ENCODE results near the gene IFT122.
"Not testable (repeated sequence)": the region's sequence is repeated elsewhere in the genome, so short reads cannot be mapped to it uniquely, and the experiment has no call there.

Gene IFT122

DNA sequence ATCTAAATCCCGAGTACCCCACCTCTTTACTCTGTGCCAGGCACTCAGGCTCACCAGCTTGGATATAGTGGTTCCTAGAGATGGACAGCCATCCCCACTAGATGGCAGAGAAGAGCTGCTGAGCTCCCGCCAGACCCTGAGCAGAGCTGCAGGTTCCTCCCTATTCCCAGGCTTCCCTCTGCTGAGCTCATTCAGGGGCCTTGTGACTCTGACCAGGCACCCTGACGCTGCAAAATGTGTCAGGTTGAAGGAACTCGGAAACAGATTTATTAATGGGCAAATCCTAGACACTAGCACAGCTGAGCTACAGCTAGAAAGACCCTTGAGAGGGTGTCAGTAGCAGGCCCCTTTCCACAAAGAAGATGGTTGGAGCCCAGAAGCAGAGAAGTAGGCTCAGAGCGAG lies 50.2 kb downstream of the IFT122 start:
- Histone ChIP-seq H3K9me3 (ENCODE audit: severe bottlenecking) (no peaks in the 10 kb centered on the region), H3K27me3 (ENCODE audit: insufficient read depth, poor library complexity, severe bottlenecking) (no peaks in the 10 kb centered on the region), H3K4me3 (ENCODE audit: severe bottlenecking) (no peak overlapping the region), H3K36me3 (ENCODE audit: low read depth) (peaks cover under 1% of the 10 kb centered on the region; the same call in 1 of the 2 replicates), H3K4me1 (ENCODE audit: insufficient read depth, poor library complexity, severe bottlenecking) (peaks cover 21% of the 10 kb centered on the region), H3K27ac (ENCODE audit: poor library complexity, severe bottlenecking) (no peak overlapping the region)
- peak; percentile 69 for ATAC-seq (ENCODE audit: low read depth)
- no peak for DNase-seq (ENCODE audit: low spot score)
- TF ChIP-seq, protein P1, sequence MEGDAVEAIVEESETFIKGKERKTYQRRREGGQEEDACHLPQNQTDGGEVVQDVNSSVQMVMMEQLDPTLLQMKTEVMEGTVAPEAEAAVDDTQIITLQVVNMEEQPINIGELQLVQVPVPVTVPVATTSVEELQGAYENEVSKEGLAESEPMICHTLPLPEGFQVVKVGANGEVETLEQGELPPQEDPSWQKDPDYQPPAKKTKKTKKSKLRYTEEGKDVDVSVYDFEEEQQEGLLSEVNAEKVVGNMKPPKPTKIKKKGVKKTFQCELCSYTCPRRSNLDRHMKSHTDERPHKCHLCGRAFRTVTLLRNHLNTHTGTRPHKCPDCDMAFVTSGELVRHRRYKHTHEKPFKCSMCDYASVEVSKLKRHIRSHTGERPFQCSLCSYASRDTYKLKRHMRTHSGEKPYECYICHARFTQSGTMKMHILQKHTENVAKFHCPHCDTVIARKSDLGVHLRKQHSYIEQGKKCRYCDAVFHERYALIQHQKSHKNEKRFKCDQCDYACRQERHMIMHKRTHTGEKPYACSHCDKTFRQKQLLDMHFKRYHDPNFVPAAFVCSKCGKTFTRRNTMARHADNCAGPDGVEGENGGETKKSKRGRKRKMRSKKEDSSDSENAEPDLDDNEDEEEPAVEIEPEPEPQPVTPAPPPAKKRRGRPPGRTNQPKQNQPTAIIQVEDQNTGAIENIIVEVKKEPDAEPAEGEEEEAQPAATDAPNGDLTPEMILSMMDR (IDR thresholded peaks at IDR 0.05; ENCODE audit: poor library complexity, severe bottlenecking): peak; percentile 87

DNA sequence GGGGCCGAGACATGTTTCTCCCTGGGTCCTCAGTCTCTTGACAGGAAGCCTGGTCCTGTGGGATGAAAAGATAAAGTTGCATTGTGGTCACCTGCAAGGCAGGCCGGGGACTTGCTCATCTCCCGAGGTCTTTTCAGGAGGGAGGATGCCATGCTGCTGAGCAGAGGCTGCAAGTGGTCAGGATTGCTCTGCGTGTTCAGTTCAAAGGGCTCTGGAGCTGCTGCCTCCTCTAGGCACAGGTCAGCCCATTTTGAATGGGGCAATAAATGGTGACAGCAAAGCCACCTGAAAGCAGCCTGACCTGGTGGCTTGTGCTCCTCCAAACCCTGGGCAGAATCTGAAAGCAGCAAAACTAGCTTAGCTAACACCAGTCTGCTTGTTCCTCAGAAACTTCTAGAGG lies 51.1 kb downstream of the IFT122 start:
- DNase-seq (ENCODE audit: low spot score); H3K27ac ChIP-seq (ENCODE audit: poor library complexity, severe bottlenecking); H3K4me3 ChIP-seq (ENCODE audit: severe bottlenecking); ATAC-seq (ENCODE audit: low read depth); H3K36me3 ChIP-seq (ENCODE audit: low read depth); H3K27me3 ChIP-seq (ENCODE audit: insufficient read depth, poor library complexity, severe bottlenecking); H3K9me3 ChIP-seq (ENCODE audit: severe bottlenecking): not testable (repeated sequence)
- peaks cover 19% of the 10 kb centered on the region for H3K4me1 ChIP-seq (ENCODE audit: insufficient read depth, poor library complexity, severe bottlenecking)

- DNase-seq (ENCODE audit: low spot score) (no peak), ATAC-seq (ENCODE audit: low read depth) (no peak)
- Histone ChIP-seq H3K27me3 (ENCODE audit: insufficient read depth, poor library complexity, severe bottlenecking) (no peaks in the 10 kb centered on the region), H3K27ac (ENCODE audit: poor library complexity, severe bottlenecking) (no peak overlapping the region), H3K4me1 (ENCODE audit: insufficient read depth, poor library complexity, severe bottlenecking) (peaks cover 12% of the 10 kb centered on the region), H3K4me3 (ENCODE audit: severe bottlenecking) (no peak overlapping the region), H3K9me3 (ENCODE audit: severe bottlenecking) (no peaks in the 10 kb centered on the region), H3K36me3 (ENCODE audit: low read depth) (peaks cover 5% of the 10 kb centered on the region)
- TF ChIP-seq, protein P1 (IDR thresholded peaks at IDR 0.05; ENCODE audit: poor library complexity, severe bottlenecking): no peak
Observed at GRCh38 chr3:129491794-129492193, 51.8 kb downstream of the IFT122 start.

DNA sequence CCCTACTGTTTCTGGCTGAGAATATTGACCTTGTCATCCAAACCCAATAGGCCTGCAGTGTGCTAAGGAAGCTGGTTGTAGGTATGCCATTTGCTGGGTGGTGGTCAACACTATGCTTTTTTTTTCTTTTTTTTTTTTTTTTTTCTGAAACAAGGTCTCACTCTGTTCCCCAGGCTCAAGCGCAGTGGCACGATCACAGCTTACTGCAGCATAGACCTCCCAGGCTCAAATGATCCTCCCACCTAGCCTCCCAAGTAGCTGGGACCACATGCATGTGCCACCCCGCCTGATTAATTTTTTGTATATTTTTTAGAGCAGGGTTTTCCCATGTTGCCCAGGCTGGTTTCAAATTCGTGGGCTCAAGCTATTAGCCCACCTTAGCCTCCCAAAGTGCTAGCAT lies 52.7 kb downstream of the IFT122 start:
- H3K9me3 ChIP-seq (ENCODE audit: severe bottlenecking): no peaks in the 10 kb centered on the region
- H3K27ac ChIP-seq (ENCODE audit: poor library complexity, severe bottlenecking): no peak overlapping the region
- H3K4me1 ChIP-seq (ENCODE audit: insufficient read depth, poor library complexity, severe bottlenecking): peaks cover 8% of the 10 kb centered on the region
- H3K4me3 ChIP-seq (ENCODE audit: severe bottlenecking): no peak overlapping the region
- ATAC-seq (ENCODE audit: low read depth): no peak
- no peak for DNase-seq (ENCODE audit: low spot score)
- TF ChIP-seq, protein P1 (IDR thresholded peaks at IDR 0.05; ENCODE audit: poor library complexity, severe bottlenecking): no peak
- no peaks in the 10 kb centered on the region for H3K27me3 ChIP-seq (ENCODE audit: insufficient read depth, poor library complexity, severe bottlenecking)
- peaks cover 5% of the 10 kb centered on the region for H3K36me3 ChIP-seq (ENCODE audit: low read depth)

DNA sequence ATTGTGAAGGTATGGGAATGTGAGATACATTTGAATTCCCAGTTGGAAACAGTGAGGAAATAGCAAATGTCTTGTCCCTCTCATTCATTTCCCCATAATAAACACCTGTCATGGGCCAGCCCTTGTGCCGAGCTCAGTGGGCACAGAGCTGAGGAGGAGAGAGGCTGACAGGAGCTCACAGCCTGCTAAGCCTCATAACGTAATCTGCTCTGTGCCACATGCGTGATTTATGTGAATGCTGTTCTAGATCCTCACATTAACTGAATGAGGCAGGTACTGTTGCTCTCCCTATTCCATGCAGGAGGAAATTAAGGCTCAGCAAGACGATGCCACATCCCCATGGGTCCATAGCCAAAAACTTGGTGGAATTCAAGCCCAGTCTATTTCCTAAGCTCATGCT lies 53.2 kb downstream of the IFT122 start:
- DNase-seq (ENCODE audit: low spot score): no peak
- Histone ChIP-seq H3K36me3 (ENCODE audit: low read depth) (peaks cover 5% of the 10 kb centered on the region), H3K4me1 (ENCODE audit: insufficient read depth, poor library complexity, severe bottlenecking) (peaks cover 8% of the 10 kb centered on the region), H3K27ac (ENCODE audit: poor library complexity, severe bottlenecking) (no peak overlapping the region), H3K4me3 (ENCODE audit: severe bottlenecking) (no peak overlapping the region), H3K9me3 (ENCODE audit: severe bottlenecking) (no peaks in the 10 kb centered on the region), H3K27me3 (ENCODE audit: insufficient read depth, poor library complexity, severe bottlenecking) (no peaks in the 10 kb centered on the region)
- TF ChIP-seq, protein P1 (IDR thresholded peaks at IDR 0.05; ENCODE audit: poor library complexity, severe bottlenecking): no peak
- no peak for ATAC-seq (ENCODE audit: low read depth)

DNA sequence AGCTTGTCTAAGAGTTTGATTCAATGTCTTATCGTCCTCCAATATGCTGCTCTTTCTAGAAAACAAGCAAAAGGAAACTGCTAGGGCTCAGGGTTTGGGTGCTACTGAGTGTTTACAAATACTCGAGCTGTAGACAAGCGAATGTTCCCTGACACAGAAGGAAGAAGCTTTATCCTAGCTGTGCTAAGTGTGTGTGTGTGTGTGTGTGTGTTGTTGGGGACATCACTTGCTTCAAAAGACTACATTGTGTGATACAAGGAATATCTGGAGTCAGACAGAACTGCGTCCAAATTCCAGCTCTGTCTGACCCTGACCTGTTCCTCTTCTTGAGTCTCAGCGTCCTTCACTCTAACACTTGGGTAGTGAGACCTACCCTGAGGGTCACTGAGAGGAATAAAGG lies 54.5 kb downstream of the IFT122 start:
- not testable (repeated sequence) for H3K36me3 ChIP-seq (ENCODE audit: low read depth); ATAC-seq (ENCODE audit: low read depth); H3K9me3 ChIP-seq (ENCODE audit: severe bottlenecking); DNase-seq (ENCODE audit: low spot score); H3K4me3 ChIP-seq (ENCODE audit: severe bottlenecking); H3K4me1 ChIP-seq (ENCODE audit: insufficient read depth, poor library complexity, severe bottlenecking); H3K27me3 ChIP-seq (ENCODE audit: insufficient read depth, poor library complexity, severe bottlenecking)
- peak overlapping the region; percentile 57 for H3K27ac ChIP-seq (ENCODE audit: poor library complexity, severe bottlenecking)

DNA sequence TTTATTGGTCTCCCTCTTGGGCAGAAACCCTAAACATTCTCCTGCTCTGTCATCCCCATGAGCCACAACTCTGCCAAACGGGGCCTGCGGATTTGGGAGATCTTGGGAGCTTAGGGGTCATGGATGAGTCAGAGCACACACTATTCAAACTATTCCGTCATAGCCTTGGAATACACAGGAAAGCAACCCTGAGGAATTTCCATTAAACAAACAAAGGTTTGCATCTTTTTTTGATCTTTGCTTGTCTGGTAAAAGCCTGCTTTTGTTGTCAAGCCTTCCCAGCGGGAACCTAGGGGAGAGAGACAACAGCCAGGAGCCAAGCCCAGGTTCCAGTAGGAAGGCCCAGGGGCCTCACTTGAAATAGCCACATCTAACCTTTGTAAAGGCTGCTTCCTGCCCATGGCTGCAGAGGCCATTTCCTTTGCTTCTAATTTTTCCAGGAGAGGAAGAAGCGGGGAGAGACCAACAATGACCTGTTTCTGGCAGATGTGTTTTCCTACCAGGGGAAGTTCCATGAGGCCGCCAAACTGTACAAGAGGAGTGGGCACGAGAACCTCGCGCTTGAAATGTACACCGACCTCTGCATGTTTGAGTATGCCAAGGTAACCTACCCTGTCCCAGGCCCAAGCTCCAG lies 55.1 kb downstream of the IFT122 start:
- DNase-seq (ENCODE audit: low spot score); H3K27me3 ChIP-seq (ENCODE audit: insufficient read depth, poor library complexity, severe bottlenecking); H3K4me1 ChIP-seq (ENCODE audit: insufficient read depth, poor library complexity, severe bottlenecking); H3K4me3 ChIP-seq (ENCODE audit: severe bottlenecking); H3K36me3 ChIP-seq (ENCODE audit: low read depth); H3K9me3 ChIP-seq (ENCODE audit: severe bottlenecking): not testable (repeated sequence)
- H3K27ac ChIP-seq (ENCODE audit: poor library complexity, severe bottlenecking): peak overlapping the region; percentile 57
- peak; percentile 87 for ATAC-seq (ENCODE audit: low read depth)

GRCh38 chr3:129497876-129498275 lies 57.9 kb downstream of the IFT122 start:
- not testable (repeated sequence) for H3K4me1 ChIP-seq (ENCODE audit: insufficient read depth, poor library complexity, severe bottlenecking); H3K9me3 ChIP-seq (ENCODE audit: severe bottlenecking); ATAC-seq (ENCODE audit: low read depth); H3K4me3 ChIP-seq (ENCODE audit: severe bottlenecking); DNase-seq (ENCODE audit: low spot score); H3K27ac ChIP-seq (ENCODE audit: poor library complexity, severe bottlenecking); H3K27me3 ChIP-seq (ENCODE audit: insufficient read depth, poor library complexity, severe bottlenecking); H3K36me3 ChIP-seq (ENCODE audit: low read depth)

All from RWPE2 (cell line).